ENCODE results near the gene SMYD3. TPM values are rescaled to one million over a fixed set of nuclear protein-coding genes. Genes with fewer than 3 reads are reported as not detected.

Gene SMYD3
- total and polyA plus RNA-seq, 10 of the 15 experiments (the other 5 are each of a cell fraction or from before 2014, with no cell fraction given): 18.3 to 54.0 (median 24.8) TPM

GRCh38 chr1:245823408-245824147, 683.5 kb downstream of the SMYD3 start:
- BruUV-seq (replicated peaks): no TSS peak
- no peaks in the 10 kb centered on the region for H3K4me1 ChIP-seq (ENCODE audit: control insufficient read depth, insufficient read depth, low read length)
- ATAC-seq (no peak), DNase-seq (ENCODE audit: low read depth, low spot score) (no peak), FAIRE-seq (no peak)
- H3K9me3 ChIP-seq (replicated peaks; ENCODE audit: control insufficient read depth, insufficient read depth, low read length): no peaks in the 10 kb centered on the region; the same call in 2 of the 3 replicates
- RAD21 ChIA-PET (ENCODE audit: unreplicated experiment): no interaction called here
- WGBS (ENCODE audit: insufficient coverage, insufficient replicate concordance, low lambda C conversion rate, missing lambda C conversion rate): 80% methylated on average over 13 of the region's 13 CpGs
- H3K4me3 ChIP-seq: no peak overlapping the region
- no peak overlapping the region for H2AFZ ChIP-seq (ENCODE audit: control insufficient read depth, low read depth, low read length)
- POLR2A ChIA-PET: no interaction called here
- SMC1A ChIA-PET (ENCODE audit: uncharacterized antibody, unreplicated experiment): interaction anchor here (1.2 kb wide), 1 partner anchor 13 kb away, joined by 4 read pairs; no protein-coding TSS in a partner anchor
- H4K20me1 ChIP-seq (ENCODE audit: control insufficient read depth, insufficient read depth): no peaks in the 10 kb centered on the region
- no peak overlapping the region for H3K9ac ChIP-seq (ENCODE audit: control insufficient read depth, insufficient read depth, low read length)
- CTCF ChIA-PET: interaction anchor here (1.1 kb wide), 1 partner anchor 10 kb away, joined by 3 read pairs; no protein-coding TSS in a partner anchor
- no peaks in the 10 kb centered on the region for H3K27me3 ChIP-seq (replicated peaks in 1 of 2; ENCODE audit: control insufficient read depth in 2 of 2, insufficient read depth in 2 of 2, low read length in 1 of 2)
- H3K4me2 ChIP-seq (ENCODE audit: control insufficient read depth, insufficient read depth): no peak overlapping the region
- no peaks in the 10 kb centered on the region for H3K79me2 ChIP-seq (ENCODE audit: control insufficient read depth, insufficient read depth, low read length)
- H3K36me3 ChIP-seq (ENCODE audit: control insufficient read depth in 2 of 2, insufficient read depth in 2 of 2, low read length in 1 of 2): no peaks in the 10 kb centered on the region
- in situ Hi-C loops (cut with MboI): no loop called here
- H3K27ac ChIP-seq (ENCODE audit: control insufficient read depth, insufficient read depth): no peak overlapping the region
- intact Hi-C loops (cut with micrococcal nuclease; ENCODE audit: unreplicated experiment): no loop called here
- no peak for TF ChIP-seq SKIL (IDR thresholded peaks at IDR 0.05; ENCODE audit: low read depth, poor library complexity, severe bottlenecking)
- no peak for TF ChIP-seq CHD1 (IDR thresholded peaks at IDR 0.05; ENCODE audit: low read depth, low read length)
- no peak for TF ChIP-seq EP300 (IDR thresholded peaks at IDR 0.05; ENCODE audit: borderline replicate concordance in 1 of 2, control insufficient read depth in 1 of 2, low read depth in 2 of 2, low read length in 2 of 2)
- TF ChIP-seq HDAC6 (IDR thresholded peaks at IDR 0.05; ENCODE audit: unreplicated experiment): no peak
- TF ChIP-seq, protein P1, sequence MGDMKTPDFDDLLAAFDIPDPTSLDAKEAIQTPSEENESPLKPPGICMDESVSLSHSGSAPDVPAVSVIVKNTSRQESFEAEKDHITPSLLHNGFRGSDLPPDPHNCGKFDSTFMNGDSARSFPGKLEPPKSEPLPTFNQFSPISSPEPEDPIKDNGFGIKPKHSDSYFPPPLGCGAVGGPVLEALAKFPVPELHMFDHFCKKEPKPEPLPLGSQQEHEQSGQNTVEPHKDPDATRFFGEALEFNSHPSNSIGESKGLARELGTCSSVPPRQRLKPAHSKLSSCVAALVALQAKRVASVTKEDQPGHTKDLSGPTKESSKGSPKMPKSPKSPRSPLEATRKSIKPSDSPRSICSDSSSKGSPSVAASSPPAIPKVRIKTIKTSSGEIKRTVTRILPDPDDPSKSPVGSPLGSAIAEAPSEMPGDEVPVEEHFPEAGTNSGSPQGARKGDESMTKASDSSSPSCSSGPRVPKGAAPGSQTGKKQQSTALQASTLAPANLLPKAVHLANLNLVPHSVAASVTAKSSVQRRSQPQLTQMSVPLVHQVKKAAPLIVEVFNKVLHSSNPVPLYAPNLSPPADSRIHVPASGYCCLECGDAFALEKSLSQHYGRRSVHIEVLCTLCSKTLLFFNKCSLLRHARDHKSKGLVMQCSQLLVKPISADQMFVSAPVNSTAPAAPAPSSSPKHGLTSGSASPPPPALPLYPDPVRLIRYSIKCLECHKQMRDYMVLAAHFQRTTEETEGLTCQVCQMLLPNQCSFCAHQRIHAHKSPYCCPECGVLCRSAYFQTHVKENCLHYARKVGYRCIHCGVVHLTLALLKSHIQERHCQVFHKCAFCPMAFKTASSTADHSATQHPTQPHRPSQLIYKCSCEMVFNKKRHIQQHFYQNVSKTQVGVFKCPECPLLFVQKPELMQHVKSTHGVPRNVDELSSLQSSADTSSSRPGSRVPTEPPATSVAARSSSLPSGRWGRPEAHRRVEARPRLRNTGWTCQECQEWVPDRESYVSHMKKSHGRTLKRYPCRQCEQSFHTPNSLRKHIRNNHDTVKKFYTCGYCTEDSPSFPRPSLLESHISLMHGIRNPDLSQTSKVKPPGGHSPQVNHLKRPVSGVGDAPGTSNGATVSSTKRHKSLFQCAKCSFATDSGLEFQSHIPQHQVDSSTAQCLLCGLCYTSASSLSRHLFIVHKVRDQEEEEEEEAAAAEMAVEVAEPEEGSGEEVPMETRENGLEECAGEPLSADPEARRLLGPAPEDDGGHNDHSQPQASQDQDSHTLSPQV (IDR thresholded peaks at IDR 0.05): no peak
- no peak for TF ChIP-seq ZNF207 (IDR thresholded peaks at IDR 0.05; ENCODE audit: borderline replicate concordance)
- TF ChIP-seq ZNF622 (IDR thresholded peaks at IDR 0.05): no peak
- no peak for TF ChIP-seq SRF (IDR thresholded peaks at IDR 0.05; ENCODE audit: low read depth in 2 of 2, low read length in 2 of 2)
- TF ChIP-seq, protein P2, sequence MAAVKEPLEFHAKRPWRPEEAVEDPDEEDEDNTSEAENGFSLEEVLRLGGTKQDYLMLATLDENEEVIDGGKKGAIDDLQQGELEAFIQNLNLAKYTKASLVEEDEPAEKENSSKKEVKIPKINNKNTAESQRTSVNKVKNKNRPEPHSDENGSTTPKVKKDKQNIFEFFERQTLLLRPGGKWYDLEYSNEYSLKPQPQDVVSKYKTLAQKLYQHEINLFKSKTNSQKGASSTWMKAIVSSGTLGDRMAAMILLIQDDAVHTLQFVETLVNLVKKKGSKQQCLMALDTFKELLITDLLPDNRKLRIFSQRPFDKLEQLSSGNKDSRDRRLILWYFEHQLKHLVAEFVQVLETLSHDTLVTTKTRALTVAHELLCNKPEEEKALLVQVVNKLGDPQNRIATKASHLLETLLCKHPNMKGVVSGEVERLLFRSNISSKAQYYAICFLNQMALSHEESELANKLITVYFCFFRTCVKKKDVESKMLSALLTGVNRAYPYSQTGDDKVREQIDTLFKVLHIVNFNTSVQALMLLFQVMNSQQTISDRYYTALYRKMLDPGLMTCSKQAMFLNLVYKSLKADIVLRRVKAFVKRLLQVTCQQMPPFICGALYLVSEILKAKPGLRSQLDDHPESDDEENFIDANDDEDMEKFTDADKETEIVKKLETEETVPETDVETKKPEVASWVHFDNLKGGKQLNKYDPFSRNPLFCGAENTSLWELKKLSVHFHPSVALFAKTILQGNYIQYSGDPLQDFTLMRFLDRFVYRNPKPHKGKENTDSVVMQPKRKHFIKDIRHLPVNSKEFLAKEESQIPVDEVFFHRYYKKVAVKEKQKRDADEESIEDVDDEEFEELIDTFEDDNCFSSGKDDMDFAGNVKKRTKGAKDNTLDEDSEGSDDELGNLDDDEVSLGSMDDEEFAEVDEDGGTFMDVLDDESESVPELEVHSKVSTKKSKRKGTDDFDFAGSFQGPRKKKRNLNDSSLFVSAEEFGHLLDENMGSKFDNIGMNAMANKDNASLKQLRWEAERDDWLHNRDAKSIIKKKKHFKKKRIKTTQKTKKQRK (IDR thresholded peaks at IDR 0.05; ENCODE audit: low read depth, low read length): no peak
- TF ChIP-seq RAD51 (IDR thresholded peaks at IDR 0.05): no peak
- TF ChIP-seq FOXM1 (IDR thresholded peaks at IDR 0.05; ENCODE audit: low read depth, low read length): no peak
- no peak for TF ChIP-seq ETV6 (conservative IDR thresholded peaks at IDR 0.05 in 1 of 2, IDR thresholded peaks at IDR 0.05 in 1 of 2; ENCODE audit: borderline replicate concordance in 1 of 2, low read depth in 1 of 2)
- no peak for TF ChIP-seq ZSCAN29 (IDR thresholded peaks at IDR 0.05)
